Epidermal melanocyte (primary cell): Measurements from ENCODE around the gene AXDND1.
"Not testable (repeated sequence)": the region's sequence is repeated elsewhere in the genome, so short reads cannot be mapped to it uniquely, and the experiment has no call there.

ENCODE experiments used
- DNase-seq: peaks from one replicate; pipeline ENCODE4 v3.0.0; 2011; ENCODE audit warnings: low spot score; ENCODE audit not compliant: insufficient read length

AXDND1 gene

DNA sequence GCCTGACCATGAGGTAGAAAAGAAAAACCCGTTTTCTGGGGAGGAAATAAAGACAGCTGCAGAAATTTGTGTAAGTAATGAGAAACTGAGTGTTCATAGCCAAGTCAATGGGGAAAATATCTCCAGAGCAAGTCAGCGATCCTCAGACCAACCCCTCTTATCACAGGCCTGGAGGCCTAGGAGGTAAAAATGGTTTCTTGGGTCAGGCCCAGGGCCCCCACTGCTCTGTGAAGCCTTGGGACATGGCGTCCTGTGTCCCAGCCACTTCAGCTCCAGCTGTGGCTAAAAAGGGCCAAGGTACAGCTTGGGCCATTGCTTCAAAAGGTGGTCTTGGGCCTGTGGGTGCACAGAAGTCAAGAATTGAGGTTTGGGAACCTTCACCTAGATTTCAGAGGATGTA is 108.9 kb downstream of the AXDND1 start:
- no peak for DNase-seq

DNA sequence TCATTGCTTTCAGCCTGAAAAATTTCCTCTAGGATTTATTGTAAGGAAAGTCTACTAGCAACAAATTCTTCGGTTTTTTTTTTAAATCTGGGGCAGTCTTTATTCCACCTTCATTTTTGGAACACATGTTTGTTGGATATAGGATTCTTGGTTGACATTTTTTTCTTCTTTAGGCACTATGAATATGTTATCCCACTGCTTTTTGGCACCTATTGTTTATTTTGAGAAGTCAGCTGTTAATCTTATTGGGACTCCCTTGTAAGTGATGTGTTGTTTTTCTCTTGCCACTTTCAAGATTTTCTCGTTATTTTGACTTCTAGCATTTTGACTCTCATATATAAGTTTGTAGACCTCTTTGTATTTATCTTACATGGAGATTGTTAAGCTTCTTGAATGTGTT is 110.7 kb downstream of the AXDND1 start:
- no peak for DNase-seq

- DNase-seq: no peak
Observed at GRCh38 chr1:179478370-179478769, 112.6 kb downstream of the AXDND1 start.

DNA sequence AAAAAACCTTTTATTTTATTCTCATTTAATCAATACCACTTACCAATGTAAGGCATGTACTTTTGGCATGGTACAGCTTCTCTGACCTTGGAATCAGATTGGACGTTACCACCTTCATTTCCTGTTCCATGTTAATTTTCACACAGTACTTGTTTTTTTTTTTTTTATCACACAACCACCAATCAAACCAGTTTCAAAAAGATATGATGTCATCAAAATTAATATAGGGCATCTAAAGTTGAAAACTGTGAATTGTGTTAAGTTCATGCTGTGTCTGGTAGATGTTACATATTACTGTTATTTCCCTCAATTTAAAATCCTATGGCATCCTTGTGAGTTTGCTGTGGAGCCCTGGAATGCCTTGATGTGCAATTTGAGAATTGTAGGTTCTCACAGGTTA is 124.8 kb downstream of the AXDND1 start:
- no peak for DNase-seq

- DNase-seq: no peak
Observed at GRCh38 chr1:179493323-179493722, 127.6 kb downstream of the AXDND1 start.

- DNase-seq: no peak
Observed at GRCh38 chr1:179506199-179506598, 140.4 kb downstream of the AXDND1 start.

DNA sequence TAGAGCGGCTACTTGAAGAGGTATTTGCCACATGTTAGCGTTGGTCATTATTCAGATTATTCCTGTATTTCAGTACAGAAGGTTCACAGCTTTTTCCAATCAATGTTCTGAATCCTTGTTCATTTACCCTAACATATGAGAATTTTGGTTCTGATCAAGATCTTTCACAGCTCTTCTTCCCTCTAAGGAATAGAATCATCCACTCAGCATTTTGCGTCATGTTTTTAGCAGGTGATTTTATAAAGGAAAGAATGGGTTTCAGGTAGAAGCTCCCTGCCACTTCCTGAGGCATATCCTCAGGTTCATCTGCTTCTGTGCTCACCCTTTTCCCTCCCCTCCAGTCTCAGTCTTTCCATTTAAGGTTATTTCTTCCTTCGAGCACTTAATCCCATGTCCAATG is 143.6 kb downstream of the AXDND1 start:
- no peak for DNase-seq

DNA sequence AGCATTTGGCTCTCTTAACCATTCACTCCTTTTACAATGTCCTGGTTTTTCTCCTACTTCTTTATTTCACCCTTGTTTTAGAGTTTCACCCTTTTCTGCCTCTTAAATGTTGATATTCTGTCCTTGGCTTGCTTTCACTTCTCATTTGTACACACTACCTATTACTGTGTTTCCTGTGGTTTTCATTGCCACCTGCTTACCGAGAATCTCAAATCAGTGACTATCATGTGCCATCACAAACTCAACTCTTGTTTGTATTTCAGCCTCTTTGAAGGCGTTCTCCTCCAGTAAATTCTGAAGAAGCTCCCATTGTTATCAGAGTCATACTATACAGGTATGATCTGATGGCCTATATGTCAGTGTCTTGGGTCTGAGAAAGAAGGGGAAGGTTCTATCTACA is 144.3 kb downstream of the AXDND1 start:
- DNase-seq: no peak

DNA sequence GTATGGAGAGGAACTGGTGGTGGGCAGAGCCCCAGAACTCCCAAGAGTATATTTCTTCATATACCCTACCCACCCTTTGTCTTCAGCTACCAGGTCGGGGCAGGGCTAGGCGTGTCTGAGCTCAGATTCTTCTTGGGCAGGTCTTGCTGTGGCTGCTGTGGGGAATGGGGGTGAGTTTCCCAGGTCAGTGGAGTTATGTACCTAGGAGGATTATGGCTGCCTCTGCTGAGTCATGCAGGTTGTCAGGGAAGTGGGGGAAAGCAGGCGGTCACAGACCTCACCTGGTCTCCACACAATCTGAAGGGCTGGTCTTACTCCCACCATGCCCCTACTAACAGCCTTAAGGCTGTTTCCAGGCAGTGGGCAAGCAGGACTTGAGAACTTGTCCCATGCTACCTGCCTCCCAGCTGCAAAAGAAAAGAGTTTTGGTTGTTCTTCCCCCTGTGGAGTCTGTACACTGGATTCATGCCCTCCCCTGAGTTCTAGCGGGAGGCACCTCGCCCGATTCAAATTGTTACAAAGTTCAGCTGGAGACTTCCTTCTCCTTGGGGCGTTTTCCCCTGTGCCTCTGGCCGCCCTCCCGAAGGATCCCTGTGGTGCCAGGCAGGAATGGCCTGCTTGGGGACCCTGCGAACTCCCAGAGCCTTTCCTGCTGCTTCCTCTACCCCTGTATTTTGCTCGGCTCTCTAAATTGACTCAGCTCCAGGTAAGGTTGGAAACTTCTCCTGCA is 151.4 kb downstream of the AXDND1 start:
- no peak for DNase-seq

DNA sequence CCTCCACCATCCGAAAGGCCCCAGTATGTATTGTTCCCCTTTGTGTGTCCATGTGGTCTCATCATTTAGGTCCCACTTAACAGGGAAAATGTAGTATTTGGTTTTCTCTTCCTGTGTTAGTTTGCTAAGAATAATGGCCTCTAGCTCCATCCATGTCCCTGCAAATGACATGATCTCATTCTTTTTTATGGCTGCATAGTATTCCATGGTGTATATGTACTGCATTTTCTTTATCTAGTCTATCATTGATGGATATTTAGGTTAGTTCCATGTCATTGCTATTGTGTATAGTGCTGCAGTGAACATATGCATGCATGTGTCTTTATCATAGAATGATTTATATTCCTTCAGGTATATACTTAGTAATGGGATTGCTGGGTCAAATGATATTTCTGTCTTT is 152.8 kb downstream of the AXDND1 start:
- not testable (repeated sequence) for DNase-seq

- DNase-seq: no peak
Observed at GRCh38 chr1:179529482-179530195, 163.9 kb downstream of the AXDND1 start.

DNA sequence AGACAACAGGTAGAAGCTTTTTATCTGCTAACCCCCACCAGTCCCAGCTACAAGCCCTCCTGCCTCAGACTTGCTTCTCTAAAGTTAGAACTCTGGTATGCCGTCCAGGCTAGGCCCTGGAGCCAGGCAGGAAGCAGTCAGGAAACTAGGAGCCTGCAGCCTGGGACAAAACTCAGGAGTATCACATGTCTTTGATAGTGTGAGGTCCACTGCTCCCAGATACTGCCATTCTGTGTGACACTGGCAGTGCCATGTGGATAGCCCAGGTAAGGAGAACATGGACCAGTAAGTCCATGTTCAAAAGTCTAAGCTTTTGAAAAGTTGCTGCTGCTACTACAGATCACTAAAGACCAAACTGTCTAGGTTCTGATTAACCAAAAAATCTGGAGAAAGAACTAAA is 164.6 kb downstream of the AXDND1 start:
- no peak for DNase-seq

GRCh38 chr1:179541774-179542173 is 176.0 kb downstream of the AXDND1 start:
- DNase-seq: no peak

GRCh38 chr1:179545321-179545720 is 179.6 kb downstream of the AXDND1 start:
- DNase-seq: no peak

DNA sequence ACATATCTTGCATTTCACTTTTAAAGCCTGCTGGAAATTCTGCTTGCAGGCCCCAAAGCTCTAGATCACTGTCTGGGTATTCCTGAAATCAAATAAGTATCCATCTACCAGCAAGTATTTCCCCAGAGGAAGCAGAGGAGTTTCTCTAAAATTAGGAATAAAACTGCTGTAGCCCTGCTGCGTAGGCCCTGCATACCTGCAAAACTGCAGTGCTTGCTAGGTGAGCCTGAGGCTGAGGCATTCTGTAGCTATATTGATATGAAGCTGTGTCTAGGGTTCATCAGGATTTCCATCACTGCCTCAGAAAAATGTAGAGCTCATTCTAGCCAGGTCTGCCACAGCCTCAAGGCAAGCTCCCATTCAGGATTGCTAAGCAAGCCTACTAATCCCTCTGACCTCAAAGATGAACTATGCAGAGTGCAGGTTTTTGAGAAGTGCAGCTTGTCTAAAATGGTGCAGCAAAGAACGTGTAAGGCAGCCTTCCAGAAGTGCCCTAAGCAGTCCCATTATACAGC is 181.3 kb downstream of the AXDND1 start:
- no peak for DNase-seq

GRCh38 chr1:179548666-179549367 is 183.0 kb downstream of the AXDND1 start:
- DNase-seq: no peak

- DNase-seq: no peak
Observed at GRCh38 chr1:179549368-179549700, 183.6 kb downstream of the AXDND1 start.

- peak; percentile 22 for DNase-seq
Observed at GRCh38 chr1:179550746-179551682, 185.2 kb downstream of the AXDND1 start.

GRCh38 chr1:179554427-179554826 is 188.7 kb downstream of the AXDND1 start:
- DNase-seq: no peak

DNA sequence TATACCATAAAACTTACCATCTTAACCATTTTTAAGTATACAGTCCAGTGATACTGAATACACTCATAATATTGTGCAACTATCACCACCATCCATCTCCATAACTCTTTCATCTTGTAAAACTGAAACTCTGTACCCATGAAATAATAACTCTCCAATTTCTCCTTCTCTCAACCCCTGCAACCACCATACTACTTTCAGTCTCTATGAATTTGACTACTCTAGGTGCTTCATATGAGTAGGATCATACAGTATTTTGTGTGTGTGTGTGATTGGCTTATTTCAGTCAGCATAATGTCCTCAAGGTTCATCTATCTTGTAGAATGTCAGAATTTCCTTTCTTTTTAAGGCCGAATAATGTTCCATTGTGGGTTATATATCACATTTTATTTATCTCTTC is 192.3 kb downstream of the AXDND1 start:
- no peak for DNase-seq
